ENCODE results near the gene DRD1. TPM values are rescaled to one million over a fixed set of nuclear protein-coding genes. Genes with fewer than 3 reads are reported as not detected.
A peak's percentile ranks its signal among the peaks of the same experiment; 100 is the strongest.
"Not testable (repeated sequence)": the region's sequence is repeated elsewhere in the genome, so short reads cannot be mapped to it uniquely, and the experiment has no call there.

Gene DRD1
- total RNA-seq, 2 donors from 2014 or later: 0.10 TPM; not detected in 1

GRCh38 chr5:175417384-175417783, 26.6 kb downstream of the DRD1 start:
- Histone ChIP-seq H3K36me3 (no peaks in the 10 kb centered on the region), H3K9me3 (no peaks in the 10 kb centered on the region), H3K4me1 (no peaks in the 10 kb centered on the region), H3K27ac (no peak overlapping the region), H3K9ac (ENCODE audit: low read depth in 2 of 2, low read length in 2 of 2) (no peak overlapping the region), H3K4me3 (no peak overlapping the region), H3K27me3 (no peaks in the 10 kb centered on the region)
- DNase-seq: no peak
- intact Hi-C loops (cut with DNase I): no loop called here
- TF ChIP-seq CTCF (IDR thresholded peaks at IDR 0.05): no peak

GRCh38 chr5:175415303-175415702, 28.7 kb downstream of the DRD1 start:
- Histone ChIP-seq H3K9me3 (no peaks in the 10 kb centered on the region), H3K27me3 (no peaks in the 10 kb centered on the region), H3K4me3 (no peak overlapping the region), H3K27ac (no peak overlapping the region), H3K4me1 (no peaks in the 10 kb centered on the region), H3K9ac (ENCODE audit: low read depth in 2 of 2, low read length in 2 of 2) (no peak overlapping the region), H3K36me3 (no peaks in the 10 kb centered on the region)
- no peak for TF ChIP-seq CTCF (IDR thresholded peaks at IDR 0.05)
- no peak for DNase-seq
- intact Hi-C loops (cut with DNase I): no loop called here

- H3K27ac ChIP-seq: no peak overlapping the region
- H3K9ac ChIP-seq (ENCODE audit: low read depth in 2 of 2, low read length in 2 of 2): no peak overlapping the region
- no peak for TF ChIP-seq CTCF (IDR thresholded peaks at IDR 0.05)
- no peaks in the 10 kb centered on the region for H3K36me3 ChIP-seq
- DNase-seq: no peak
- intact Hi-C loops (cut with DNase I): no loop called here
- H3K27me3 ChIP-seq: no peaks in the 10 kb centered on the region
- H3K9me3 ChIP-seq: no peaks in the 10 kb centered on the region
- H3K4me3 ChIP-seq: no peak overlapping the region
- no peaks in the 10 kb centered on the region for H3K4me1 ChIP-seq
These were observed 33.1 kb downstream of the DRD1 start for GRCh38 chr5:175410926-175411325.

DNA sequence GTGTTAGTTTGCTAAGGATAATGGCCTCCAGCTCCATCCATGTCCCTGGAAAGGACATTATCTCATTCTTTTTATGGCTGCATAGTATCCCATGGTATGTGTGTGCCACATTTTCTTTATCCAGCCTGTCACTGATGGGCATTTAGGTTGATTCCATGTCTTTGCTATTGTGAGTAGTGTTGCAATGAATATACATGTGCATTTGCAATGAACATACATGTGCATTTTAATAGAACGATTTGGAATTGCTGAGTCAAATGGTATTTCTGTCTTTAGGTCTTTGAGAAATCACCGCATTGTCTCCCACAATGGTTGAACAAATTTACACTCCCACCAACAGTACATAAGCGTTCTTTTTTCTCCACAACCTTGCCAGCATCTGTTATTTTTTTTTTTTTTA, 37.7 kb downstream of the DRD1 start:
- intact Hi-C loops (cut with DNase I): no loop called here
- no peak overlapping the region for H3K9ac ChIP-seq (ENCODE audit: low read depth in 2 of 2, low read length in 2 of 2)
- no peak for DNase-seq
- no peak overlapping the region for H3K4me3 ChIP-seq
- H3K4me1 ChIP-seq: no peaks in the 10 kb centered on the region
- no peak overlapping the region for H3K27ac ChIP-seq
- H3K36me3 ChIP-seq: no peaks in the 10 kb centered on the region
- H3K9me3 ChIP-seq: no peaks in the 10 kb centered on the region
- no peaks in the 10 kb centered on the region for H3K27me3 ChIP-seq
- no peak for TF ChIP-seq CTCF (IDR thresholded peaks at IDR 0.05)

- H3K36me3 ChIP-seq; intact Hi-C loops (cut with DNase I); H3K9me3 ChIP-seq; H3K27me3 ChIP-seq; H3K9ac ChIP-seq (ENCODE audit: low read depth in 2 of 2, low read length in 2 of 2); H3K4me1 ChIP-seq; H3K27ac ChIP-seq; H3K4me3 ChIP-seq: not testable (repeated sequence)
- peak; percentile 21 for DNase-seq
These were observed 46.2 kb downstream of the DRD1 start for GRCh38 chr5:175397590-175398297.

- H3K27ac ChIP-seq; H3K36me3 ChIP-seq; H3K9me3 ChIP-seq; H3K9ac ChIP-seq (ENCODE audit: low read depth in 2 of 2, low read length in 2 of 2); H3K27me3 ChIP-seq; H3K4me3 ChIP-seq; H3K4me1 ChIP-seq; DNase-seq; intact Hi-C loops (cut with DNase I): not testable (repeated sequence)
These were observed 48.6 kb downstream of the DRD1 start for GRCh38 chr5:175395430-175395829.
